ENCODE measurements around the gene SDC4. TPM values are rescaled to one million over a fixed set of nuclear protein-coding genes. Genes with fewer than 3 reads are reported as not detected.

The SDC4 gene
- total and polyA plus RNA-seq, 9 of the 15 experiments (the other 6 are each of a cell fraction or from before 2014, with no cell fraction given): 2.1 to 10.7 (median 6.3) TPM

- TF ChIP-seq AFF1 (IDR thresholded peaks at IDR 0.05; ENCODE audit: low read depth in 1 of 2, partially characterized antibody in 2 of 2) (peak in 1 of 2 experiments; percentile 37), GTF2F1 (IDR thresholded peaks at IDR 0.05; ENCODE audit: low read depth, low read length) (no peak), ETV1 (tag; conservative IDR thresholded peaks at IDR 0.05; ENCODE audit: low read depth) (no peak), NFE2 (IDR thresholded peaks at IDR 0.05; ENCODE audit: low read depth) (no peak), ZNF830 (CRISPR knock-in tag; IDR thresholded peaks at IDR 0.05) (no peak), RHOXF2B (CRISPR knock-in tag; conservative IDR thresholded peaks at IDR 0.05) (no peak), ZNF785 (CRISPR knock-in tag; IDR thresholded peaks at IDR 0.05) (no peak), DLX4 (CRISPR knock-in tag; IDR thresholded peaks at IDR 0.05) (no peak), PYGO2 (tag; IDR thresholded peaks at IDR 0.05) (no peak), FOXK2 (conservative IDR thresholded peaks at IDR 0.05 in 1 of 2, IDR thresholded peaks at IDR 0.05 in 1 of 2; ENCODE audit: low read depth in 2 of 2) (0 out of 4 replicates have a peak, but pooled peaks of 1 of the 2 experiments have one; percentile 22), SRSF7 (optimal IDR thresholded peaks at IDR 0.05; ENCODE audit: low read depth, low read length) (no peak), CREB3L1 (IDR thresholded peaks at IDR 0.05; ENCODE audit: borderline replicate concordance, low read depth) (peak; percentile 76), RFX7 (CRISPR knock-in tag; IDR thresholded peaks at IDR 0.05) (no peak), ZNF395 (CRISPR knock-in tag; IDR thresholded peaks at IDR 0.05) (no peak), ADNP (tag; IDR thresholded peaks at IDR 0.05) (no peak), JUND (IDR thresholded peaks at IDR 0.05; ENCODE audit: borderline replicate concordance, low read depth, low read length) (peak; percentile 61; the same call in 1 of the 2 replicates), JUND (tag; IDR thresholded peaks at IDR 0.05; ENCODE audit: borderline replicate concordance, low read depth, low read length) (peak; percentile 59; the same call in 2 of the 3 replicates), MAFG (tag; conservative IDR thresholded peaks at IDR 0.05) (no peak), ETS2 (tag; IDR thresholded peaks at IDR 0.05; ENCODE audit: borderline replicate concordance, poor library complexity, severe bottlenecking) (no peak), SOX6 (IDR thresholded peaks at IDR 0.05) (0 out of 2 replicates have a peak, but pooled peaks have one; percentile 54), ZKSCAN8 (CRISPR knock-in tag; IDR thresholded peaks at IDR 0.05) (no peak), LARP7 (IDR thresholded peaks at IDR 0.05) (no peak)
Observed at GRCh38 chr20:45322952-45323383, 25.3 kb downstream of the SDC4 start (continued).

Measured in K562 (cell line).